Right lobe of liver (tissue), 6 donors: Measurements from ENCODE around the gene KIF2B. TPM values are rescaled to one million over a fixed set of nuclear protein-coding genes. Genes with fewer than 3 reads are reported as not detected.

ENCODE experiments used
- ATAC-seq, 4 donors: fragments of 200-7000 bp; cut with Tn5 transposase; one replicate each; pipeline ENCODE4 v1.9.1; 2020; ENCODE audit warnings: mild to moderate bottlenecking in 4 of 4, moderate library complexity in 4 of 4
- DNase-seq, 3 donors: peaks; one replicate each; pipeline ENCODE4 v3.0.0-alpha.2; 2020
- H3K27ac ChIP-seq, 3 donors: fragments of 200-600 bp; one replicate each; pipeline ENCODE4 v1.8.0; 2022
- H3K27me3 ChIP-seq, 2 donors: fragments of 200-600 bp; one replicate each; pipeline ENCODE4 v1.8.0; 2022
- H3K36me3 ChIP-seq, 4 donors: fragments of 200-600 bp; sonication (generic) in 1 of 4; one replicate each; pipeline versions ENCODE4 v1.5.1 to v1.8.0; 2017 to 2022; ENCODE audit warnings: control low read depth in 1 of 4
- H3K4me1 ChIP-seq, 4 donors: fragments of 200-600 bp; sonication (generic) in 1 of 4; one replicate each; pipeline versions ENCODE4 v1.5.1 to v1.8.0; 2017 to 2022; ENCODE audit warnings: control low read depth in 1 of 4
- H3K4me3 ChIP-seq, 3 donors: fragments of 200-600 bp; one replicate each; pipeline ENCODE4 v1.8.0; 2022
- H3K9me3 ChIP-seq, 4 donors: fragments of 200-600 bp; sonication (generic) in 1 of 4; one replicate each; pipeline versions ENCODE4 v1.5.1 to v1.8.0; 2017 to 2022; ENCODE audit warnings: control low read depth in 1 of 4
- POLR2A ChIP-seq: fragments of 450-650 bp; IDR thresholded peaks from one replicate; pipeline ENCODE4 v1.6.1; 2017; ENCODE audit warnings: antibody characterized with exemption, mild to moderate bottlenecking
- WGBS: methylation state at CpG from one replicate; pipeline ENCODE4 v1.1.6; 2018; ENCODE audit warnings: low coverage, low lambda C conversion rate; ENCODE audit not compliant: insufficient coverage; ENCODE audit errors: missing lambda C conversion rate; 5-methylcytosine and 5-hydroxymethylcytosine counted together
- intact Hi-C, 2 donors: fragments of 100-400 bp; cut with DNase I; formaldehyde crosslinking; loops; one replicate each; pipeline versions ENCODE4 v1.11.2 to v1.14.1; 2022
- total RNA-seq, 6 experiments: library from RNA; depleted of rRNA in 2 of 6; stranded (reverse); fragments of >200 nt in 2 of 6; fragmentation: NEBNext Ultra II Directional in 3 of 6; extraction: Animal tissue kit (Norgen Biotek cat#: 25700) in 3 of 6; gene quantifications; one replicate each; pipeline versions ENCODE4 v1.1.0 to v1.2.4, GENCODE V29; 2016 to 2023
- TF ChIP-seq, protein P1 (sequence below), 4 donors: fragments of 200-600 bp in 3 of 4; fragments of 450-650 bp in 1 of 4; IDR thresholded peaks; one replicate each; pipeline versions ENCODE4 v1.5.1 to v1.8.0; 2016 to 2022; ENCODE audit warnings: antibody characterized with exemption in 4 of 4, mild to moderate bottlenecking in 2 of 4
- donor health status: DM: no; HTN: yes; CAD: no.
- donor health status: DM: no; HTN: no; CAD: no.
- donor health status: DM: no; HTN: no; CAD: no.
- donor health status: DM: no; HTN: yes; CAD: no.
- donor health status: DM: no; HTN: yes; CAD: no.

KIF2B gene
- total RNA-seq, 6 experiments from 2014 or later, result not detected

DNA sequence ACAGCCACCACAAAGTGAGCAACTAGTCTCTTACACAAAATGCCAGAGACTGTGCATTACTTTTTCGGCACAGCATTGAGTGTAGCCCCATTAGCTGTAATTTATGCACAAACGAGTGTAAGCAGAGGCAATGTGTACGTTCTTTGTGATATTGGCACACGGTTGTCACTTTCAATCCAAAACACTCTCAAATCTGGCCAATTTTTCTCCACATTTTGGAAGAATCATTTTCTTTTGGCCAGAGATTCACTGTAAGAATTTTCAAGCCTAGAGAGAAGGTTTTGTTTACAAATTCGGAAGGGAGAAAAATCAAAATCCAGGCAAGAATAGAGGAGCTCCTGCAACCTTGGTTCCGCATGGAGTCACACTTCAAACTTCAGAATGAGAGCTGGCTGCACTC is 15.4 kb upstream of the KIF2B start:
- Histone ChIP-seq H3K36me3 (no peaks in the 10 kb centered on the region), H3K4me1 (no peaks in the 10 kb centered on the region), H3K27ac (no peak overlapping the region), H3K9me3 (no peaks in the 10 kb centered on the region), H3K27me3 (no peaks in the 10 kb centered on the region), H3K4me3 (no peak overlapping the region)
- intact Hi-C loops, result no loop called here
- WGBS, result 45% methylated on average over 6 of the region's 6 CpGs
- no peak for ATAC-seq
- no peak for TF ChIP-seq POLR2A
- TF ChIP-seq, protein P1, sequence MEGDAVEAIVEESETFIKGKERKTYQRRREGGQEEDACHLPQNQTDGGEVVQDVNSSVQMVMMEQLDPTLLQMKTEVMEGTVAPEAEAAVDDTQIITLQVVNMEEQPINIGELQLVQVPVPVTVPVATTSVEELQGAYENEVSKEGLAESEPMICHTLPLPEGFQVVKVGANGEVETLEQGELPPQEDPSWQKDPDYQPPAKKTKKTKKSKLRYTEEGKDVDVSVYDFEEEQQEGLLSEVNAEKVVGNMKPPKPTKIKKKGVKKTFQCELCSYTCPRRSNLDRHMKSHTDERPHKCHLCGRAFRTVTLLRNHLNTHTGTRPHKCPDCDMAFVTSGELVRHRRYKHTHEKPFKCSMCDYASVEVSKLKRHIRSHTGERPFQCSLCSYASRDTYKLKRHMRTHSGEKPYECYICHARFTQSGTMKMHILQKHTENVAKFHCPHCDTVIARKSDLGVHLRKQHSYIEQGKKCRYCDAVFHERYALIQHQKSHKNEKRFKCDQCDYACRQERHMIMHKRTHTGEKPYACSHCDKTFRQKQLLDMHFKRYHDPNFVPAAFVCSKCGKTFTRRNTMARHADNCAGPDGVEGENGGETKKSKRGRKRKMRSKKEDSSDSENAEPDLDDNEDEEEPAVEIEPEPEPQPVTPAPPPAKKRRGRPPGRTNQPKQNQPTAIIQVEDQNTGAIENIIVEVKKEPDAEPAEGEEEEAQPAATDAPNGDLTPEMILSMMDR (IDR thresholded peaks at IDR 0.05), result no peak
- DNase-seq, result no peak

DNA sequence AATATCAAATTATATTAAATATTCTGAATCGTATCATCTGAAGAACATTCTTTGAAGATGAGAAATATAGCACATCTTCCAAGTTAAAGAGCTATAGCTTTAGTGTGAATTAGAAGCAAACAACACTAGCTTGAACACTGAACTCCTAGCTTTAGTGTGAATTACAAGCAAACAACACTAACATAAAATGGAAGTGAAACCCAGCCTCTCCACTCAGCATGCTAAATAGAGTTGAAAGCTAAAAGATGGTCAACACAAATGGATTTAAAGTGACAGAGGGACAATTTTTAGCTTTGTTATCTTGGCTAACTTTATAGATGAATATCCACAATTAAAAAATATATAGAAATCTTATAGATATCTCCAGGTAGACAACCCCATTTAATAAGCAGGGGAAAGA is 4.5 kb upstream of the KIF2B start:
- no peak overlapping the region for H3K4me3 ChIP-seq
- TF ChIP-seq, protein P1 (IDR thresholded peaks at IDR 0.05), result no peak
- TF ChIP-seq POLR2A, result no peak
- WGBS, result 63% methylated on average over 1 of the region's 1 CpG
- ATAC-seq (no peak), DNase-seq (no peak)
- no peak overlapping the region for H3K27ac ChIP-seq
- H3K27me3 ChIP-seq, result no peaks in the 10 kb centered on the region
- no peaks in the 10 kb centered on the region for H3K4me1 ChIP-seq
- no peaks in the 10 kb centered on the region for H3K36me3 ChIP-seq
- no peaks in the 10 kb centered on the region for H3K9me3 ChIP-seq
- intact Hi-C loops, result no loop called here

DNA sequence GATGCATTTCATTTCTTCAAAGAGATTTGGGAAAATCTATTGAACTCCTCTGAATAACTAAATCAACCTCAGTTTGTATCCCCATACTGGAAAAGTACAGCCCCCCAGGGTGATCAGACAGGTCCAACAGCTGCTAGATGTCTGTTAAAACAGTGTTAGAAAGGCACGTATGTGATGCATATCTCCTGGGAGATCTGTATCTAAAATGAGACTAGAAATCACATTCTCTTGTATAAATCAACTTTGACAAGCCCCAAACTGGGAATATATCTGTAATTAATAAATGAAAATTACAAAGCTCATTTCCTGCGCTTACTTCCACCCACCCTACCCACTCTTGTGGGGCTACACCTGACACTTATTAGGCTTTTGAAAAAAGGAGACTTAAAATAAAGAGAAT is 3.8 kb upstream of the KIF2B start:
- H3K4me3 ChIP-seq, result no peak overlapping the region
- no peak for ATAC-seq
- intact Hi-C loops, result no loop called here
- H3K36me3 ChIP-seq, result no peaks in the 10 kb centered on the region
- no peak overlapping the region for H3K27ac ChIP-seq
- H3K4me1 ChIP-seq, result no peaks in the 10 kb centered on the region
- WGBS, result 47% methylated on average over 2 of the region's 2 CpGs
- DNase-seq, result no peak
- no peak for TF ChIP-seq POLR2A
- TF ChIP-seq, protein P1 (IDR thresholded peaks at IDR 0.05), result no peak
- H3K27me3 ChIP-seq, result no peaks in the 10 kb centered on the region
- no peaks in the 10 kb centered on the region for H3K9me3 ChIP-seq

DNA sequence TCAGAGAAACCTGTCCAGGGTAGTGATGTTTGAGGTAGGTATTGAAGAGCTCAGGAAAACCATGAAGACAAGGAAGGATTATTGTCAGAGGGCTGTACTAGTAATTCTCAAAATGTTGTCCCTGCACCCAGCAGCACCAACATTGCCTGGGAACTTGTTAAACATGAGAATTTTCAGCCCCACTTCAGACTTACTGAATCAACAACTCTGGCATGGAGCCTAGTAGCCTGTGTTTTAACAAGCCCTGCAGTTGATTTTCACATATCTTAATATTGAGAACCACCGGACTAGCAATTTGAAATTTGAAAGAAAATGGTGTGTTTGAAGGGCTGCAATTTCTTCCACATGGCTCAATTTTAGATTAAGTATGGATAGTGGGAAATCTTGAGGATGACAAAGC is 2.8 kb upstream of the KIF2B start:
- TF ChIP-seq, protein P1 (IDR thresholded peaks at IDR 0.05), result no peak
- TF ChIP-seq POLR2A, result no peak
- WGBS, result 53% methylated on average over 1 of the region's 1 CpG
- Histone ChIP-seq H3K27me3 (no peaks in the 10 kb centered on the region), H3K27ac (no peak overlapping the region), H3K36me3 (no peaks in the 10 kb centered on the region), H3K9me3 (no peaks in the 10 kb centered on the region), H3K4me3 (no peak overlapping the region), H3K4me1 (no peaks in the 10 kb centered on the region)
- DNase-seq (no peak), ATAC-seq (no peak)
- intact Hi-C loops, result no loop called here
